Measurements from ENCODE around the gene PSG3.
A peak's percentile ranks its signal among the peaks of the same experiment; 100 is the strongest.
"Not testable (repeated sequence)": the region's sequence is repeated elsewhere in the genome, so short reads cannot be mapped to it uniquely, and the experiment has no call there.

GRCh38 chr19:42741726-42742607, 1.7 kb upstream of the PSG3 start:
- not testable (repeated sequence) for TF ChIP-seq POLR2AphosphoS5, POLR2A (IDR thresholded peaks at IDR 0.05)
- peak in 4 of 11 experiments; percentile 20 to 53 (median 36) for TF ChIP-seq CTCF (IDR thresholded peaks at IDR 0.05 in 8 of 11, conservative IDR thresholded peaks at IDR 0.05 in 3 of 11)

Data from spleen (tissue), 7 donors.